GM23248 (cell line): ENCODE measurements around the gene RECQL5.

Experiments used
- EZH2 ChIP-seq: fragments of 200-600 bp; sonication (generic); IDR thresholded peaks from 2 replicates; pipeline ENCODE4 v1.6.1; 2018; ENCODE audit warnings: antibody characterized with exemption, mild to moderate bottlenecking; ENCODE audit not compliant: insufficient read depth, poor library complexity, severe bottlenecking
- EZH2phosphoT487 ChIP-seq: fragments of 200-600 bp; sonication (generic); IDR thresholded peaks from 2 replicates; pipeline ENCODE4 v1.6.1; 2018; ENCODE audit warnings: antibody characterized with exemption, moderate library complexity, mild to moderate bottlenecking, low read depth; ENCODE audit not compliant: insufficient read depth

DNA sequence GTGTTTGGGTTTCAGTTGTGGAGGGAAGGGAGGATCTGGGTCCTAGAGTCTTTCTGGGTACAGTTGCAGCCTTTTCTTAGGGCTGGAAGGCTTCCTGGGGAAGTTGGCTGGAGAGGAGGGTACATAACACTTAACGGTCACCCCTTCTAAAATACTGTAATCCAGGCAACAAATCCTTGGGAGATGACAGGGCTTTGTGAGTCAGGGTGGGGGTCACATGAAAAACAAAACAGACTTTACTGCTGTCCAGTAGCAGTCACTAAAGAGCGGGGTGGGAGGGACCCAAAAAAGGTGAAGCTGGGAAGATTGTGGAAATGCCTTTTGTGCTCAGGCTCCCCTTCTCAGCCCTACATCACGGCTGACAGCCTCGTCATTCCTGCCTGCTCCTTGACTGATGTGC lies 6.5 kb upstream of the RECQL5 start:
- TF ChIP-seq EZH2, result no peak
- TF ChIP-seq EZH2phosphoT487, result no peak
